A549 (cell line): ENCODE results near the gene COBL. TPM values are rescaled to one million over a fixed set of nuclear protein-coding genes. Genes with fewer than 3 reads are reported as not detected.

ENCODE experiments used
- ATAC-seq, 2 experiments: fragments of 200-7000 bp in 1 of 2; fragments of >200 bp in 1 of 2; cut with Nextera tagmentation in 1 of 2; cut with Tn5 transposase in 1 of 2; 3 replicates each; pipeline versions ENCODE4 v1.8.0 to v1.9.1; 2018 to 2020; ENCODE audit warnings: mild to moderate bottlenecking in 1 of 2, moderate library complexity in 1 of 2
- CTCF ChIA-PET: fragments of 300-600 bp; sonication (Branson Sonifier 250); formaldehyde crosslinking; extraction: SDS; loops from one replicate; lab custom pipeline; 2021; ENCODE audit warnings: antibody characterized with exemption, inconsistent platforms; lab: Yijun Ruan, JAX
- POLR2A ChIA-PET: fragments of 350-600 bp; formaldehyde crosslinking; extraction: SDS; loops from one replicate; lab custom pipeline; 2021; ENCODE audit warnings: antibody characterized with exemption, inconsistent platforms; lab: Yijun Ruan, JAX
- DNase-seq, 2 experiments: peaks; one replicate each; pipeline versions ENCODE4 v3.0.0 to v3.0.0-alpha.2; 2011 to 2016; ENCODE audit warnings: low read depth in 1 of 2, low spot score in 1 of 2
- FAIRE-seq: peaks from 2 replicates; lab custom pipeline; 2011; peaks lifted over from hg19 to GRCh38; lab: Jason Lieb, UNC
- H3K27ac ChIP-seq, 2 experiments: fragments of >200 bp; sonication (Bioruptor Twin); formaldehyde crosslinking; 3 replicates each; pipeline ENCODE4 v1.5.1; 2016 to 2017
- H3K4me1 ChIP-seq: fragments of >200 bp; sonication (Bioruptor Twin); formaldehyde crosslinking; 3 replicates; pipeline ENCODE4 v1.6.1; 2016
- H3K4me2 ChIP-seq: fragments of >200 bp; sonication (Bioruptor Twin); formaldehyde crosslinking; 3 replicates; pipeline ENCODE4 v1.6.1; 2016
- H3K4me3 ChIP-seq: fragments of >200 bp; sonication (Bioruptor Twin); formaldehyde crosslinking; 3 replicates; pipeline ENCODE4 v1.5.1; 2016
- H3K9me3 ChIP-seq: fragments of >200 bp; sonication (Bioruptor Twin); formaldehyde crosslinking; 3 replicates; pipeline ENCODE4 v1.6.1; 2016
- BHLHE40 ChIP-seq: IDR thresholded peaks from 2 replicates; pipeline ENCODE4 v1.6.1; 2012; ENCODE audit warnings: low read depth, low read length, inconsistent platforms
- EHF ChIP-seq: fragments of 250-450 bp; sonication (Bioruptor Pico); IDR thresholded peaks from 2 replicates; pipeline ENCODE4 v1.5.0; 2020; ENCODE audit warnings: mild to moderate bottlenecking
- ESRRA ChIP-seq: fragments of 150-350 bp; IDR thresholded peaks from 2 replicates; pipeline ENCODE4 v1.6.1; 2014; ENCODE audit warnings: mild to moderate bottlenecking, low read length, borderline replicate concordance
- HEYL ChIP-seq: fragments of 250-450 bp; sonication (Bioruptor Pico); IDR thresholded peaks from 2 replicates; pipeline ENCODE4 v1.8.0; 2021; ENCODE audit warnings: mild to moderate bottlenecking, moderate library complexity
- HOXB5 ChIP-seq: fragments of 250-450 bp; sonication (Bioruptor Pico); IDR thresholded peaks from 2 replicates; pipeline ENCODE4 v1.5.0; 2020; ENCODE audit warnings: mild to moderate bottlenecking, moderate library complexity
- JUN ChIP-seq, 2 experiments: fragments of >200 bp; sonication (Bioruptor Twin); formaldehyde crosslinking; IDR thresholded peaks; 2 replicates in 1 of 2; 3 replicates in 1 of 2; pipeline ENCODE4 v1.6.1; 2016 to 2017
- KDM1A ChIP-seq: fragments of 200-600 bp; sonication (generic); IDR thresholded peaks from 2 replicates; pipeline ENCODE4 v1.6.1; 2016; ENCODE audit warnings: low read depth, mild to moderate bottlenecking
- MAFK ChIP-seq: fragments of 450-650 bp; IDR thresholded peaks from 2 replicates; pipeline ENCODE4 v1.6.1; 2014; ENCODE audit not compliant: partially characterized antibody
- NFE2L2 ChIP-seq: fragments of 150-350 bp; conservative IDR thresholded peaks from 2 replicates; pipeline ENCODE4 v1.6.1; 2014; ENCODE audit warnings: low read length
- PBX3 ChIP-seq: IDR thresholded peaks from 2 replicates; pipeline ENCODE4 v1.6.1; 2012
- RAD21 ChIP-seq, 2 experiments: fragments of >200 bp in 1 of 2; sonication (Bioruptor Twin) in 1 of 2; formaldehyde crosslinking in 1 of 2; IDR thresholded peaks in 1 of 2; conservative IDR thresholded peaks in 1 of 2; 2 replicates in 1 of 2; 3 replicates in 1 of 2; pipeline ENCODE4 v1.6.1; 2012 to 2018; ENCODE audit warnings: inconsistent platforms in 1 of 2
- RCOR1 ChIP-seq: fragments of 150-350 bp; IDR thresholded peaks from 2 replicates; pipeline ENCODE4 v1.6.1; 2014; ENCODE audit warnings: antibody characterized with exemption, low read length, low read depth
- REST ChIP-seq: fragments of 200-600 bp; sonication (generic); IDR thresholded peaks from 2 replicates; pipeline ENCODE4 v1.6.1; 2016; ENCODE audit warnings: antibody characterized with exemption, mild to moderate bottlenecking, moderate library complexity
- RFX5 ChIP-seq: fragments of 450-650 bp; IDR thresholded peaks from 2 replicates; pipeline ENCODE4 v1.7.1; 2014; ENCODE audit warnings: antibody characterized with exemption, mild to moderate bottlenecking, moderate library complexity
- TFCP2L1 ChIP-seq: fragments of 250-450 bp; sonication (Bioruptor Pico); IDR thresholded peaks from 2 replicates; pipeline ENCODE4 v1.5.0; 2021; ENCODE audit warnings: mild to moderate bottlenecking
- ZSCAN20 ChIP-seq: fragments of 250-450 bp; sonication (Bioruptor Pico); IDR thresholded peaks from 2 replicates; pipeline ENCODE4 v1.8.0; 2022; ENCODE audit warnings: mild to moderate bottlenecking, moderate library complexity
- WGBS: methylation state at CpG from one replicate; pipeline ENCODE4 v1.1.6; 2017; ENCODE audit errors: missing lambda C conversion rate; 5-methylcytosine and 5-hydroxymethylcytosine counted together
- polyA plus RNA-seq, 4 experiments: library from polyadenylated mRNA; depleted of rRNA in 3 of 4; stranded (reverse); fragments of >200 nt; fragmentation: RNase III in 1 of 4; extraction: RNeasy Plus Mini Kit Qiagen cat#74134 plus additional on column Dnase treatment in 1 of 4; gene quantifications; 2 replicates in 3 of 4; 3 replicates in 1 of 4; pipeline ENCODE4 v1.2.3, GENCODE V29; 2011 to 2017
- TF ChIP-seq, protein P1 (sequence below): fragments of >200 bp; sonication (Bioruptor Twin); formaldehyde crosslinking; IDR thresholded peaks from 3 replicates; pipeline ENCODE4 v1.5.1; 2016
- TF ChIP-seq, protein P2 (sequence below): IDR thresholded peaks from 2 replicates; pipeline ENCODE4 v1.6.1; 2012
- TF ChIP-seq, protein P3 (sequence below): fragments of >200 bp; sonication (Bioruptor Twin); formaldehyde crosslinking; IDR thresholded peaks from 3 replicates; pipeline ENCODE4 v1.6.1; 2016
- TF ChIP-seq, protein P4 (sequence below): fragments of 250-450 bp; sonication (Bioruptor Pico); IDR thresholded peaks from 2 replicates; pipeline ENCODE4 v1.5.0; 2021; ENCODE audit warnings: mild to moderate bottlenecking, moderate library complexity, borderline replicate concordance

COBL gene
- polyA plus RNA-seq, 2 of the 4 experiments (the other 2 are of a cell fraction) = 1.5 to 7.4 TPM

GRCh38 chr7:51244053-51244452 is 72.6 kb downstream of the COBL start:
- DNase-seq = no peak
- POLR2A ChIA-PET = no interaction called here
- TF ChIP-seq TFCP2L1 (CRISPR knock-in tag) (no peak), PBX3 (no peak), JUN (IDR thresholded peaks at IDR 0.05) (no peak), HOXB5 (no peak), HEYL (CRISPR knock-in tag) (no peak), NFE2L2 (no peak), REST (no peak), BHLHE40 (no peak), EHF (no peak)
- TF ChIP-seq, protein P1, sequence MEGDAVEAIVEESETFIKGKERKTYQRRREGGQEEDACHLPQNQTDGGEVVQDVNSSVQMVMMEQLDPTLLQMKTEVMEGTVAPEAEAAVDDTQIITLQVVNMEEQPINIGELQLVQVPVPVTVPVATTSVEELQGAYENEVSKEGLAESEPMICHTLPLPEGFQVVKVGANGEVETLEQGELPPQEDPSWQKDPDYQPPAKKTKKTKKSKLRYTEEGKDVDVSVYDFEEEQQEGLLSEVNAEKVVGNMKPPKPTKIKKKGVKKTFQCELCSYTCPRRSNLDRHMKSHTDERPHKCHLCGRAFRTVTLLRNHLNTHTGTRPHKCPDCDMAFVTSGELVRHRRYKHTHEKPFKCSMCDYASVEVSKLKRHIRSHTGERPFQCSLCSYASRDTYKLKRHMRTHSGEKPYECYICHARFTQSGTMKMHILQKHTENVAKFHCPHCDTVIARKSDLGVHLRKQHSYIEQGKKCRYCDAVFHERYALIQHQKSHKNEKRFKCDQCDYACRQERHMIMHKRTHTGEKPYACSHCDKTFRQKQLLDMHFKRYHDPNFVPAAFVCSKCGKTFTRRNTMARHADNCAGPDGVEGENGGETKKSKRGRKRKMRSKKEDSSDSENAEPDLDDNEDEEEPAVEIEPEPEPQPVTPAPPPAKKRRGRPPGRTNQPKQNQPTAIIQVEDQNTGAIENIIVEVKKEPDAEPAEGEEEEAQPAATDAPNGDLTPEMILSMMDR = no peak
- TF ChIP-seq, protein P2, sequence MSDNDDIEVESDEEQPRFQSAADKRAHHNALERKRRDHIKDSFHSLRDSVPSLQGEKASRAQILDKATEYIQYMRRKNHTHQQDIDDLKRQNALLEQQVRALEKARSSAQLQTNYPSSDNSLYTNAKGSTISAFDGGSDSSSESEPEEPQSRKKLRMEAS = no peak
- FAIRE-seq = no peak
- Histone ChIP-seq H3K4me3 (no peak overlapping the region), H3K4me1 (no peaks in the 10 kb centered on the region), H3K27ac (no peak overlapping the region), H3K4me2 (no peak overlapping the region), H3K9me3 (no peaks in the 10 kb centered on the region)
- no peak for ATAC-seq
- CTCF ChIA-PET = no interaction called here
- 70% methylated on average over 5 of the region's 5 CpGs for WGBS

DNA sequence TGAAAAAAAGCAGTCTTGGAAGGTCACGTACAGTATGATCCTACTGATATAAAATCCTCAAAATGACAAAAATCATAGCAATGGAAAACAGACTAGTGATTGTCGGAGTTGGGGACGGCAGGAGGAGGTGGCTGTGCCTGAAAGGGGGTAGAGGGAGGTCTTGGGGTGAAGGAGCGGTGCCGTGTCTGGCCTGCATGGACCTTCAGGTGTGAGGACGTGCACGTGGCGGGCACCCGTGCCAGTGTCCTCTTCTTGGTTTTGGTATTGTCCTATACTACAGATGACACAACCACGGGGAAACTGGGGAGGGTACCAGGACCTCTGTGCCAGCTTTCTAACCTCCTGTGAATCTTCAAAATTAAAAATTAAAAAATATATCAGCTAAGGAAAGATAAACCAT is 73.0 kb downstream of the COBL start:
- 81% methylated on average over 10 of the region's 10 CpGs for WGBS
- ChIA-PET CTCF (no interaction called here), POLR2A (no interaction called here)
- no peaks in the 10 kb centered on the region for H3K9me3 ChIP-seq
- no peak for FAIRE-seq
- DNase-seq = no peak
- no peak for TF ChIP-seq MAFK
- no peak for TF ChIP-seq KDM1A
- no peak for TF ChIP-seq ZSCAN20
- TF ChIP-seq, protein P1 = no peak
- no peak for TF ChIP-seq RCOR1
- TF ChIP-seq, protein P3, sequence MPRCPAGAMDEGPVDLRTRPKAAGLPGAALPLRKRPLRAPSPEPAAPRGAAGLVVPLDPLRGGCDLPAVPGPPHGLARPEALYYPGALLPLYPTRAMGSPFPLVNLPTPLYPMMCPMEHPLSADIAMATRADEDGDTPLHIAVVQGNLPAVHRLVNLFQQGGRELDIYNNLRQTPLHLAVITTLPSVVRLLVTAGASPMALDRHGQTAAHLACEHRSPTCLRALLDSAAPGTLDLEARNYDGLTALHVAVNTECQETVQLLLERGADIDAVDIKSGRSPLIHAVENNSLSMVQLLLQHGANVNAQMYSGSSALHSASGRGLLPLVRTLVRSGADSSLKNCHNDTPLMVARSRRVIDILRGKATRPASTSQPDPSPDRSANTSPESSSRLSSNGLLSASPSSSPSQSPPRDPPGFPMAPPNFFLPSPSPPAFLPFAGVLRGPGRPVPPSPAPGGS = no peak
- TF ChIP-seq, protein P4, sequence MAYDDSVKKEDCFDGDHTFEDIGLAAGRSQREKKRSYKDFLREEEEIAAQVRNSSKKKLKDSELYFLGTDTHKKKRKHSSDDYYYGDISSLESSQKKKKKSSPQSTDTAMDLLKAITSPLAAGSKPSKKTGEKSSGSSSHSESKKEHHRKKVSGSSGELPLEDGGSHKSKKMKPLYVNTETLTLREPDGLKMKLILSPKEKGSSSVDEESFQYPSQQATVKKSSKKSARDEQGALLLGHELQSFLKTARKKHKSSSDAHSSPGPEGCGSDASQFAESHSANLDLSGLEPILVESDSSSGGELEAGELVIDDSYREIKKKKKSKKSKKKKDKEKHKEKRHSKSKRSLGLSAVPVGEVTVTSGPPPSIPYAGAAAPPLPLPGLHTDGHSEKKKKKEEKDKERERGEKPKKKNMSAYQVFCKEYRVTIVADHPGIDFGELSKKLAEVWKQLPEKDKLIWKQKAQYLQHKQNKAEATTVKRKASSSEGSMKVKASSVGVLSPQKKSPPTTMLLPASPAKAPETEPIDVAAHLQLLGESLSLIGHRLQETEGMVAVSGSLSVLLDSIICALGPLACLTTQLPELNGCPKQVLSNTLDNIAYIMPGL = no peak
- no peak for TF ChIP-seq HOXB5
- TF ChIP-seq ESRRA = no peak
- TF ChIP-seq RFX5 = no peak
- no peak for TF ChIP-seq RAD21 (conservative IDR thresholded peaks at IDR 0.05 in 1 of 2, IDR thresholded peaks at IDR 0.05 in 1 of 2)
- no peak overlapping the region for H3K4me3 ChIP-seq
- no peak overlapping the region for H3K4me2 ChIP-seq
- no peaks in the 10 kb centered on the region for H3K4me1 ChIP-seq
- ATAC-seq = no peak
- no peak overlapping the region for H3K27ac ChIP-seq
